Tibial nerve (tissue), 4 donors: ENCODE results near the gene CASQ1. TPM values are rescaled to one million over a fixed set of nuclear protein-coding genes. Genes with fewer than 3 reads are reported as not detected.

Experiments used
- DNase-seq, 2 donors: peaks; one replicate each; pipeline ENCODE4 v3.0.0-alpha.2; 2019; ENCODE audit warnings: low spot score in 2 of 2
- H3K27ac ChIP-seq, 4 donors: fragments of 200-600 bp; sonication (generic) in 3 of 4; one replicate each; pipeline ENCODE4 v1.5.1; 2017 to 2019; ENCODE audit warnings: mild to moderate bottlenecking in 1 of 4
- H3K27me3 ChIP-seq, 2 donors: fragments of 200-600 bp; sonication (generic) in 1 of 2; one replicate each; pipeline versions ENCODE4 v1.5.1 to v1.6.0; 2017 to 2019
- H3K36me3 ChIP-seq, 3 donors: fragments of 200-600 bp; sonication (generic); one replicate each; pipeline ENCODE4 v1.5.1; 2018 to 2019
- H3K4me1 ChIP-seq, 4 donors: fragments of 200-600 bp; sonication (generic) in 3 of 4; one replicate each; pipeline ENCODE4 v1.5.1; 2017 to 2019
- H3K4me3 ChIP-seq, 4 donors: fragments of 200-600 bp; sonication (generic) in 3 of 4; one replicate each; pipeline ENCODE4 v1.5.1; 2017 to 2019; ENCODE audit warnings: mild to moderate bottlenecking in 1 of 4, moderate library complexity in 1 of 4
- H3K9me3 ChIP-seq, 4 donors: fragments of 200-600 bp; sonication (generic) in 3 of 4; one replicate each; pipeline ENCODE4 v1.5.1; 2017 to 2019
- EP300 ChIP-seq, 2 donors: sonication (generic); formaldehyde crosslinking; IDR thresholded peaks; one replicate each; pipeline ENCODE4 v1.6.1; 2017; ENCODE audit warnings: antibody characterized with exemption in 2 of 2, mild to moderate bottlenecking in 1 of 2
- POLR2A ChIP-seq, 2 donors: fragments of 450-650 bp; IDR thresholded peaks; one replicate each; pipeline ENCODE4 v1.6.1; 2017; ENCODE audit warnings: antibody characterized with exemption in 2 of 2, mild to moderate bottlenecking in 2 of 2, moderate library complexity in 2 of 2
- WGBS, 2 donors: methylation state at CpG; one replicate each; pipeline ENCODE4 v1.1.5; 2018; 5-methylcytosine and 5-hydroxymethylcytosine counted together
- total RNA-seq, 4 donors: library from RNA; depleted of rRNA; stranded (reverse); fragments of >200 nt; gene quantifications; one replicate each; pipeline ENCODE4 v1.1.0, GENCODE V29; 2016
- TF ChIP-seq, protein P1 (sequence below), 5 experiments: fragments of 200-600 bp in 3 of 5; fragments of 450-650 bp in 2 of 5; sonication (generic) in 3 of 5; IDR thresholded peaks; one replicate each; pipeline ENCODE4 v1.5.1; 2016 to 2019; ENCODE audit warnings: antibody characterized with exemption in 5 of 5, mild to moderate bottlenecking in 3 of 5, moderate library complexity in 2 of 5

CASQ1 gene
- total RNA-seq, 4 donors from 2014 or later, result 0.98 to 1.7 TPM; not detected in 2

DNA sequence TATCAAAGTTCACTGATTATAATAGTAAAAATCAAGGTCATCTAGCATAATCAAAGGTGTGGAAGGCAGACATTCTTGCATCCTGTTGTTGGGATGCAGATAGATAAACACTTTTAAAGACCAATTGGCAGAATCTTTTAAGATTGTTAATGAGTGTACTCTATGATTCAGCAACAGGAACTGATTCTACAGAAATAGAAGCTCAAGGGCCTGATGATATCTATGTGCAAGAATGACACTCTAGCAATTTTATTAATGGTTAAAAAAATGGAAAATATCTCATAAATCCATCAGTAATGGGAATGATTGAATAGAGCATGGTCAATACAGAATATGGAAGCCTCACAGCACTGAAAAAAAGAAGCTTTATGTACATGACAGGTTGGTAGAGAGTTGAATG is 41.1 kb upstream of the CASQ1 start:
- TF ChIP-seq EP300 (IDR thresholded peaks at IDR 0.05) (no peak), POLR2A (IDR thresholded peaks at IDR 0.05) (no peak)
- TF ChIP-seq, protein P1, sequence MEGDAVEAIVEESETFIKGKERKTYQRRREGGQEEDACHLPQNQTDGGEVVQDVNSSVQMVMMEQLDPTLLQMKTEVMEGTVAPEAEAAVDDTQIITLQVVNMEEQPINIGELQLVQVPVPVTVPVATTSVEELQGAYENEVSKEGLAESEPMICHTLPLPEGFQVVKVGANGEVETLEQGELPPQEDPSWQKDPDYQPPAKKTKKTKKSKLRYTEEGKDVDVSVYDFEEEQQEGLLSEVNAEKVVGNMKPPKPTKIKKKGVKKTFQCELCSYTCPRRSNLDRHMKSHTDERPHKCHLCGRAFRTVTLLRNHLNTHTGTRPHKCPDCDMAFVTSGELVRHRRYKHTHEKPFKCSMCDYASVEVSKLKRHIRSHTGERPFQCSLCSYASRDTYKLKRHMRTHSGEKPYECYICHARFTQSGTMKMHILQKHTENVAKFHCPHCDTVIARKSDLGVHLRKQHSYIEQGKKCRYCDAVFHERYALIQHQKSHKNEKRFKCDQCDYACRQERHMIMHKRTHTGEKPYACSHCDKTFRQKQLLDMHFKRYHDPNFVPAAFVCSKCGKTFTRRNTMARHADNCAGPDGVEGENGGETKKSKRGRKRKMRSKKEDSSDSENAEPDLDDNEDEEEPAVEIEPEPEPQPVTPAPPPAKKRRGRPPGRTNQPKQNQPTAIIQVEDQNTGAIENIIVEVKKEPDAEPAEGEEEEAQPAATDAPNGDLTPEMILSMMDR (IDR thresholded peaks at IDR 0.05), result no peak
- no peak overlapping the region for H3K27ac ChIP-seq
- H3K9me3 ChIP-seq, result no peaks in the 10 kb centered on the region
- peaks cover 0 to 4% (median 0%) of the 10 kb centered on the region in 4 donors for H3K4me1 ChIP-seq
- DNase-seq, result no peak
- no peaks in the 10 kb centered on the region for H3K27me3 ChIP-seq
- no peak overlapping the region for H3K4me3 ChIP-seq
- no peaks in the 10 kb centered on the region for H3K36me3 ChIP-seq

DNA sequence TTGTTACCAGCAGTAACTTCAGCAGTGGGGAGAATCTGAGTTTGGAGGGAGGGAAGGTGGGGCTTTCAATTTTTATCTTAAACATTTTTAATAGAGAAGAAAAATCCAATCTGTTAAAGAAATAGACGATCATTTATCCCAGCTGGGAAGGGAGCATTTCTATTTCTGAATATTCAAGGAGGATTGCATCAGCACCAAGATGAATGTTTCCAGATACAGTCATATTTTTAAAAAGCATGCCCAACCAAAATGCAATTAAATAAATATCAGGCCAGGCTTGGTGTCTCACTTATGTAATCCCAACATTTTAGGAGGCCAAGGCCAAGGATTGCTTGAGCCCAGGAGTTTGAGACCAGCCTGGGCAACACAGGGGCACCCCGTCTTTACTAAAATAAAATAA is 40.7 kb upstream of the CASQ1 start:
- no peaks in the 10 kb centered on the region for H3K9me3 ChIP-seq
- H3K36me3 ChIP-seq, result no peaks in the 10 kb centered on the region
- TF ChIP-seq POLR2A (IDR thresholded peaks at IDR 0.05) (no peak), EP300 (IDR thresholded peaks at IDR 0.05) (no peak)
- TF ChIP-seq, protein P1 (IDR thresholded peaks at IDR 0.05), result no peak
- no peaks in the 10 kb centered on the region for H3K27me3 ChIP-seq
- H3K4me3 ChIP-seq, result no peak overlapping the region
- peaks cover 0 to 2% (median 0%) of the 10 kb centered on the region in 4 donors for H3K4me1 ChIP-seq
- 67 to 71% methylated on average over 2 of the region's 2 CpGs for WGBS, 2 donors
- H3K27ac ChIP-seq, result no peak overlapping the region
- DNase-seq, result no peak

GRCh38 chr1:160151303-160151702 is 39.1 kb upstream of the CASQ1 start, which contains the start of gene ATP1A4:
ATP1A4 (plus strand) TSS chr1:160151603; CDS start chr1:160152041, 438 bp downstream.
- TF ChIP-seq, protein P1 (IDR thresholded peaks at IDR 0.05), result no peak
- TF ChIP-seq POLR2A (IDR thresholded peaks at IDR 0.05) (no peak), EP300 (IDR thresholded peaks at IDR 0.05) (no peak)
- 82 to 89% methylated on average over 6 of the region's 6 CpGs for WGBS, 2 donors
- no peak for DNase-seq

DNA sequence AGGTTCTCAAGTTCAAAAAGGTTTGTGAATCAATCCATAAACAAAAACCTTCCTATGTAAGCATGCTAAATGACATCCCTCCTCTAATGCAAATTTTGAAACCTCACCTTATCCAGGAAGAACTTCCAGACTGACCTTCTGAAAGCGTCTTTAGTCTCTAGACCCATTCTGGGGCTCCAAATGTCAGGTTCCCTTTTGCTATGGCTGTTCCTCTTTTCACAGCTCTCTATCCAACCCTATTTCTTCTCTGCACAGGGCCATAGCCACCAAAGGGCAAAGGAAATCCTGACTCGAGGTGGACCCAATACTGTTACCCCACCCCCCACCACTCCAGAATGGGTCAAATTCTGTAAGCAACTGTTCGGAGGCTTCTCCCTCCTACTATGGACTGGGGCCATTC is 35.6 kb upstream of the CASQ1 start:
- H3K4me3 ChIP-seq, result no peak overlapping the region
- H3K27me3 ChIP-seq, result no peaks in the 10 kb centered on the region
- TF ChIP-seq, protein P1 (IDR thresholded peaks at IDR 0.05), result no peak
- no peak for TF ChIP-seq POLR2A (IDR thresholded peaks at IDR 0.05)
- TF ChIP-seq EP300 (IDR thresholded peaks at IDR 0.05), result no peak
- H3K36me3 ChIP-seq, result no peaks in the 10 kb centered on the region
- WGBS, 2 donors, result 73 to 78% methylated on average over 3 of the region's 3 CpGs
- DNase-seq, result no peak
- no peaks in the 10 kb centered on the region for H3K4me1 ChIP-seq
- no peak overlapping the region for H3K27ac ChIP-seq
- no peaks in the 10 kb centered on the region for H3K9me3 ChIP-seq

More at GRCh38 chr1:160151303-160151702, 39.1 kb upstream of the CASQ1 start, which contains the start of gene ATP1A4:
- H3K4me1 ChIP-seq, result no peaks in the 10 kb centered on the region
- H3K36me3 ChIP-seq, result no peaks in the 10 kb centered on the region
- H3K4me3 ChIP-seq, result no peak within 1 kb of the TSS
- H3K9me3 ChIP-seq, result no peaks in the 10 kb centered on the region
- no peaks in the 10 kb centered on the region for H3K27me3 ChIP-seq
- H3K27ac ChIP-seq, result no peak within 1 kb of the TSS

DNA sequence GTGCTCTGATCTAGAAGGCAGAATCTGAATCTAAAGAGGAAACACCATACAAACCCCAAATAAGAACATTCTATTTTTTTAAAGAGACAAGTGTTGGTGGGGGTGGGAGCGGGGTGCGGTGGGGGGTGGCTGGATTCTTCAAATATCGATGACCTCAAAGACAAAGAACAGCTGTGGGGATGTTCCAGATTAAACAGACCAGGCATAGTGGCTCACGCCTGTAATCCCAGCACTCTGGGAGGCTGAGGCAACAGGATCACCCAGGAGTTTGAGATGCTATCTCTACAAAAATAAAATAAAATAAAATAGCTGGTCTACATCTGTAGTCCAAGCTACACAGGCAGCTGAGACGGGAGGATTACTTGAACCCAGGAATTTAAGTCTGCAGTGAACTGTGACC is 34.0 kb upstream of the CASQ1 start:
- TF ChIP-seq, protein P1 (IDR thresholded peaks at IDR 0.05), result no peak

More for the DNA sequence above, 34.0 kb upstream of the CASQ1 start:
- no peak overlapping the region for H3K4me3 ChIP-seq
- H3K36me3 ChIP-seq, result no peaks in the 10 kb centered on the region
- H3K9me3 ChIP-seq, result no peaks in the 10 kb centered on the region
- no peak for DNase-seq
- H3K27ac ChIP-seq, result no peak overlapping the region
- WGBS, 2 donors, result 76 to 78% methylated on average over 5 of the region's 5 CpGs
- no peaks in the 10 kb centered on the region for H3K4me1 ChIP-seq
- no peaks in the 10 kb centered on the region for H3K27me3 ChIP-seq
